Astrocyte (in vitro differentiated cells and primary cell): ENCODE measurements around the gene SATB1. TPM values are rescaled to one million over a fixed set of nuclear protein-coding genes. Genes with fewer than 3 reads are reported as not detected.

ENCODE experiments used
- DNase-seq: peaks from one replicate; pipeline ENCODE4 v3.0.0-alpha.2; 2010; ENCODE audit warnings: low read depth
- FAIRE-seq: peaks from 2 replicates; lab custom pipeline; 2011; peaks lifted over from hg19 to GRCh38; lab: Jason Lieb, UNC
- H2AFZ ChIP-seq: 2 replicates; pipeline ENCODE4 v1.6.0; 2012; ENCODE audit warnings: low read depth, low read length, inconsistent platforms
- H3K27ac ChIP-seq: 2 replicates; pipeline ENCODE4 v1.5.1; 2011; ENCODE audit warnings: low read depth, low read length, inconsistent platforms
- H3K27me3 ChIP-seq: 2 replicates; pipeline ENCODE4 v1.6.0; 2011; ENCODE audit warnings: low read length, inconsistent platforms; ENCODE audit not compliant: insufficient read depth
- H3K36me3 ChIP-seq: 2 replicates; pipeline ENCODE4 v1.5.1; 2011; ENCODE audit warnings: low read length, inconsistent platforms; ENCODE audit not compliant: insufficient read depth
- H3K4me1 ChIP-seq: 2 replicates; pipeline ENCODE4 v1.5.1; 2011; ENCODE audit warnings: low read length, inconsistent platforms; ENCODE audit not compliant: insufficient read depth
- H3K4me2 ChIP-seq: 2 replicates; pipeline ENCODE4 v1.6.0; 2012; ENCODE audit warnings: low read length, inconsistent platforms
- H3K4me3 ChIP-seq: 2 replicates; pipeline ENCODE4 v1.5.1; 2011; ENCODE audit warnings: low read depth, mild to moderate bottlenecking, low read length, inconsistent platforms; ENCODE audit not compliant: insufficient read depth
- H3K79me2 ChIP-seq: 2 replicates; pipeline ENCODE4 v1.6.0; 2012; ENCODE audit warnings: mild to moderate bottlenecking, low read length, inconsistent platforms; ENCODE audit not compliant: insufficient read depth
- H3K9ac ChIP-seq: 2 replicates; pipeline ENCODE4 v1.6.0; 2012; ENCODE audit warnings: mild to moderate bottlenecking, low read length, inconsistent platforms
- H3K9me3 ChIP-seq: 2 replicates; pipeline ENCODE4 v1.5.1; 2012; ENCODE audit warnings: low read depth, mild to moderate bottlenecking, low read length, inconsistent platforms; ENCODE audit not compliant: insufficient read depth
- H4K20me1 ChIP-seq: 2 replicates; pipeline ENCODE4 v1.6.0; 2012; ENCODE audit warnings: low read length, inconsistent platforms; ENCODE audit not compliant: insufficient read depth
- H3K27ac Mint-ChIP-seq: one replicate; pipeline ENCODE4 v1.8.0; 2021; ENCODE audit warnings: mild to moderate bottlenecking, mixed read lengths; ENCODE audit not compliant: unreplicated experiment
- H3K27me3 Mint-ChIP-seq: one replicate; pipeline ENCODE4 v1.8.0; 2021; ENCODE audit warnings: low read depth, mixed read lengths; ENCODE audit not compliant: unreplicated experiment
- H3K36me3 Mint-ChIP-seq: one replicate; pipeline ENCODE4 v1.8.0; 2021; ENCODE audit warnings: low read depth, mixed read lengths; ENCODE audit not compliant: unreplicated experiment
- H3K4me1 Mint-ChIP-seq: one replicate; pipeline ENCODE4 v1.8.0; 2021; ENCODE audit warnings: low read depth, mixed read lengths; ENCODE audit not compliant: unreplicated experiment
- H3K4me3 Mint-ChIP-seq: one replicate; pipeline ENCODE4 v1.8.0; 2021; ENCODE audit warnings: mild to moderate bottlenecking, moderate library complexity, mixed read lengths; ENCODE audit not compliant: unreplicated experiment
- H3K9me3 Mint-ChIP-seq: one replicate; pipeline ENCODE4 v1.8.0; 2021; ENCODE audit warnings: mild to moderate bottlenecking, mixed read lengths; ENCODE audit not compliant: unreplicated experiment
- EZH2 ChIP-seq: IDR thresholded peaks from 2 replicates; pipeline ENCODE4 v1.6.1; 2012; ENCODE audit warnings: mild to moderate bottlenecking, low read length, inconsistent platforms; ENCODE audit not compliant: insufficient read depth
- total RNA-seq: library from RNA; stranded (reverse); gene quantifications from 2 replicates; pipeline ENCODE4 v1.2.1, GENCODE V29; 2021
- TF ChIP-seq, protein P1 (sequence below): IDR thresholded peaks from 2 replicates; pipeline ENCODE4 v1.5.1; 2011; ENCODE audit warnings: low read depth, mild to moderate bottlenecking, inconsistent platforms, low read length, moderate library complexity; ENCODE audit not compliant: insufficient read depth

The SATB1 gene
- total RNA-seq, 1 donor from 2014 or later: 18.0 TPM

DNA sequence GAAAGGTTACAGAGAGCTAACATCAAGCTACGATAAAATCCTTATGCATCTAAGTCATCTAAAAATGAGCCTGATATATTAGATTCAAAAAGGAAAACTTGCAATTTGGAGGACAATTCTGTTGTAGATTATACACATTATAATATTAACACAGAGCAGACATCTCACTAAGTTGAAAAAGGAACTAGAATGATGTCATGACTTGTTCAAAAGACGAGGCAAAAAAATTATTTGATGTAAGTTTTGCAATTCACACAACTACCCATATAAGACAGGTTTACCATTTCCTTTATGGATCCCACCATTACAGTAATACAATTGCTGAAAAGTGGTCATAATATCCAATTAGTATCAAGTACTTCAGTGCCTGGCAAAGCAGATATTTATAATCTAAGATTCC, 15.9 kb downstream of the SATB1 start:
- no peaks in the 10 kb centered on the region for H3K9me3 ChIP-seq
- FAIRE-seq: no peak
- TF ChIP-seq, protein P1, sequence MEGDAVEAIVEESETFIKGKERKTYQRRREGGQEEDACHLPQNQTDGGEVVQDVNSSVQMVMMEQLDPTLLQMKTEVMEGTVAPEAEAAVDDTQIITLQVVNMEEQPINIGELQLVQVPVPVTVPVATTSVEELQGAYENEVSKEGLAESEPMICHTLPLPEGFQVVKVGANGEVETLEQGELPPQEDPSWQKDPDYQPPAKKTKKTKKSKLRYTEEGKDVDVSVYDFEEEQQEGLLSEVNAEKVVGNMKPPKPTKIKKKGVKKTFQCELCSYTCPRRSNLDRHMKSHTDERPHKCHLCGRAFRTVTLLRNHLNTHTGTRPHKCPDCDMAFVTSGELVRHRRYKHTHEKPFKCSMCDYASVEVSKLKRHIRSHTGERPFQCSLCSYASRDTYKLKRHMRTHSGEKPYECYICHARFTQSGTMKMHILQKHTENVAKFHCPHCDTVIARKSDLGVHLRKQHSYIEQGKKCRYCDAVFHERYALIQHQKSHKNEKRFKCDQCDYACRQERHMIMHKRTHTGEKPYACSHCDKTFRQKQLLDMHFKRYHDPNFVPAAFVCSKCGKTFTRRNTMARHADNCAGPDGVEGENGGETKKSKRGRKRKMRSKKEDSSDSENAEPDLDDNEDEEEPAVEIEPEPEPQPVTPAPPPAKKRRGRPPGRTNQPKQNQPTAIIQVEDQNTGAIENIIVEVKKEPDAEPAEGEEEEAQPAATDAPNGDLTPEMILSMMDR: no peak
- TF ChIP-seq EZH2: no peak
- no peak overlapping the region for H2AFZ ChIP-seq
- H3K27me3 ChIP-seq: no peaks in the 10 kb centered on the region
- no peak overlapping the region for H3K27ac ChIP-seq
- H3K4me3 Mint-ChIP-seq: no peak overlapping the region
- no peaks in the 10 kb centered on the region for H3K27me3 Mint-ChIP-seq
- H4K20me1 ChIP-seq: no peaks in the 10 kb centered on the region
- no peak overlapping the region for H3K4me2 ChIP-seq
- no peaks in the 10 kb centered on the region for H3K4me1 ChIP-seq
- H3K4me3 ChIP-seq: no peak overlapping the region
- DNase-seq: no peak
- H3K36me3 ChIP-seq: no peaks in the 10 kb centered on the region
- H3K9ac ChIP-seq: no peak overlapping the region
- H3K9me3 Mint-ChIP-seq: no peaks in the 10 kb centered on the region
- H3K4me1 Mint-ChIP-seq: no peaks in the 10 kb centered on the region
- H3K27ac Mint-ChIP-seq: no peak overlapping the region
- H3K79me2 ChIP-seq: no peaks in the 10 kb centered on the region
- no peaks in the 10 kb centered on the region for H3K36me3 Mint-ChIP-seq

DNA sequence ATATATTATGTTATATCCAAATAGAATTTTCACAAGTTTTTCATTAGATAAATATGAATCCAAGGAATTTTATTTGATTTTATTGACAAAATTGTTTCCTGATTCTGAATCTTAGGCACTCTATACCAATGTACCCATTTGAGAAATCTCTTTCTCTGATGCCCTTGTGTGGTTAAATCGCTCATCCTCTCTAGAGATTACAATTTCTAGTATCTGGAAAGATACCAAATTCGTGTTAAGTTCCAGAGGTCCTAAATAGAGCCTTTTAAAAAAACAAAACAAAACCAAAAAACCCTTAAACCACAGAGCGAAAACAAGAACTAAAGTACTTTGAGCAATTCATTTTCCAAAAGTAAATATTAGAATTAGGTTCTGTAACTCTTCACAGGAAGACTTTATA, 20.0 kb downstream of the SATB1 start:
- Mint-ChIP-seq H3K27me3 (no peaks in the 10 kb centered on the region), H3K4me3 (no peak overlapping the region), H3K36me3 (no peaks in the 10 kb centered on the region), H3K9me3 (no peaks in the 10 kb centered on the region), H3K4me1 (no peaks in the 10 kb centered on the region), H3K27ac (no peak overlapping the region)
- DNase-seq: no peak
- Histone ChIP-seq H3K36me3 (no peaks in the 10 kb centered on the region), H3K79me2 (no peaks in the 10 kb centered on the region), H3K9ac (no peak overlapping the region), H3K27ac (no peak overlapping the region), H4K20me1 (no peaks in the 10 kb centered on the region), H2AFZ (no peak overlapping the region), H3K4me1 (no peaks in the 10 kb centered on the region), H3K4me3 (no peak overlapping the region), H3K9me3 (no peaks in the 10 kb centered on the region), H3K4me2 (no peak overlapping the region), H3K27me3 (no peaks in the 10 kb centered on the region)
- no peak for FAIRE-seq
- TF ChIP-seq EZH2: no peak
- TF ChIP-seq, protein P1: no peak

DNA sequence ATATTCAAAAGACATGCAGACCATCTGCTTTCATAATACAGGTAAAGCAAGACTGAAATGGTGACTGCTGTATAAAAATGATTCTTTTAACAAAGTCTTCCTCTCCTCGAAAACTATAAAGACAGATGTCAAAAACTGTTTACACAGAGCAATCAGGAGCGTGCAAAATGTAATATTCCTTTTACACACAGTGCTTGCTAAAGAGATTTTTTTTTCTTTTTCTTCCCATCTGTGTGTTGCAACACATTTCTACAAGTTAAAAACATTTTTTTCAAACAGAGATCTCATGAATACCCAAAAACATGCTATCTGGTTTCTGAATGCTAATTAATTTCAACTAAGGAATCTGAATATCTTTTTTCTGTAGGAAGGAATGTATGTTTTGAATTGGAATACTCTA, 22.1 kb downstream of the SATB1 start:
- Mint-ChIP-seq H3K9me3 (no peaks in the 10 kb centered on the region), H3K4me1 (no peaks in the 10 kb centered on the region), H3K4me3 (no peak overlapping the region), H3K27me3 (no peaks in the 10 kb centered on the region), H3K27ac (no peak overlapping the region), H3K36me3 (no peaks in the 10 kb centered on the region)
- no peak overlapping the region for H3K9ac ChIP-seq
- no peak overlapping the region for H3K27ac ChIP-seq
- FAIRE-seq (no peak), DNase-seq (no peak)
- H2AFZ ChIP-seq: no peak overlapping the region
- no peaks in the 10 kb centered on the region for H3K36me3 ChIP-seq
- H4K20me1 ChIP-seq: no peaks in the 10 kb centered on the region
- no peak overlapping the region for H3K4me3 ChIP-seq
- H3K27me3 ChIP-seq: no peaks in the 10 kb centered on the region
- no peaks in the 10 kb centered on the region for H3K4me1 ChIP-seq
- TF ChIP-seq, protein P1: no peak
- TF ChIP-seq EZH2: no peak
- H3K79me2 ChIP-seq: no peaks in the 10 kb centered on the region
- H3K9me3 ChIP-seq: no peaks in the 10 kb centered on the region
- no peak overlapping the region for H3K4me2 ChIP-seq
